SKM-1 (cell line): ENCODE measurements around the gene MKRN2OS.
"Not testable (repeated sequence)": the region's sequence is repeated elsewhere in the genome, so short reads cannot be mapped to it uniquely, and the experiment has no call there.

Experiments
- DNase-seq: peaks from one replicate; lab custom pipeline; 2025; ENCODE audit not compliant: unreplicated experiment; lab: John Stamatoyannopoulos, UW

MKRN2OS gene

GRCh38 chr3:12562451-12562850, 17.2 kb upstream of the MKRN2OS start:
- no peak for DNase-seq

GRCh38 chr3:12561397-12561796, 16.1 kb upstream of the MKRN2OS start:
- DNase-seq, result no peak

DNA sequence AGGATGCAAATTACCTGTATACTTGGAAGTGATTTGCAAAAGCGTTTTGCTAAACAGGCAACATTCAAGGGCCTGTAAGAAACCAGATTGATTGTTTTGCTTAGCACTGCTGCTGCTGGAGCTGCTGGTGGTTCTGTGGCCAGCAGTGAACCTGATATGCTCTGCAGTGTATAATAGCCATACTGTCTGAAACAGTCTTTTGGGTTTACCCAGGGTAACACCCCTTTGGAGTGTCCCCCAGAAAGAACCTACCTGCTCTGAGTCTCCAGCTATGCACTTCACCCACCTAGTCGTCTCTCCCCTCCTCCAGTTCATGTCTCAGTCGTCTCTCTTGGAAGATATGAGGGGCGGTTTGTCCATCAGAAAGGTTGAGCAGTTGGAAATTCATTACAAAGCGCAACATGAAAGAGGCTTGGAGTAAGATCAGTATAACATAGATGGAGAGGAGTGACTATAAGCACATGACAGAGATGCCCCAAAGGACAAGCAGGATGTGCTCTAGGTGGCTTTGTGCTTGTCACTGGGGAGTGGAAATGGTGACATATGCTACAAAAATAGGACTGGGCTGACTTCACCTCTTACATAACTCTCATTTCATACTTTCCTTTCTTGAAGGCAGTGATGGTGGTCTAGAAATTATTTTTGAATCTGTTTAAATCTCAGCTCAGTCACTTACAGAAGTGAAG, 15.3 kb upstream of the MKRN2OS start:
- DNase-seq, result no peak

DNA sequence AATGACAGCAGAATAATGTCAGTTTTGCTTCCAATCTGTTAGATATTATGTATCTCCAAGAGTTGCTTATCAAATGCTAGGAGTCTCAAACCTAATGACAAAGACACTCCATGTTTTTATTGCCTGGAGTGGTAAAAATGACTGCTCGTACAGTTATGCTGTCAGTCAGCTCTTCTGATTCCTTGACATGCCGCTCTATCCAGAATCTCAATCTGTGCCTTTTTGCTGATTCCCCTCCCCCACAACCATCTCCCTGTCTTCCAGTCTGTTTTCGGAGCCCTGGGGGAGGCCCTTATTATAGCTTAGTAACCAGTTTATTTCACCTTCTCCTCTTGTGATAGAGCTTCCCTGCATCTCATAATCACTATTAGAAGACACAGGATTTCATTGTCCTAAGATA, 14.2 kb upstream of the MKRN2OS start:
- DNase-seq, result no peak

GRCh38 chr3:12558706-12559105, 13.4 kb upstream of the MKRN2OS start:
- DNase-seq, result no peak

GRCh38 chr3:12557473-12558100, 12.3 kb upstream of the MKRN2OS start:
- no peak for DNase-seq

GRCh38 chr3:12556690-12557472, 11.6 kb upstream of the MKRN2OS start, which contains the start of gene MKRN2:
TSS of gene MKRN2 (plus strand) at chr3:12557087. CDS start at chr3:12557151, 64 bp downstream.
- DNase-seq, result peak; percentile 73

DNA sequence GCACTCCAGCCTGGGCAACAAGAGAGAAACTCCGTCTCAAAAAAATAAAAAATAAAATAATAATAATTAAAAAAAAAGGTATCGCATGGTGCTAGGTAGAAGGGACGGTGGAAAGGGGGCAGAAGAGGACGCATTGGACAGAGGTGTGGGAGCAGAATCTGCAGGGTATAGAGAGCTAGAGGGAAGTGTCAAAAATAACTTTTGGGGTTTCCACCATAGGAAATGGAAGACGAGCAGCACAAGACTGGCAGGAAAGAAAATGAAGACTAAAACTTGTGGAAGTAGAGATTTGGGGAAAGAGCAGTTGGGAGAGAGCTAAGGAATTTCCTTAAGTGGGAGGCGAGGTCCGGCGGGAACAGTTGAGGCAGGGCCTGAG, 11.0 kb upstream of the MKRN2OS start:
- DNase-seq, result no peak

- DNase-seq, result no peak
Observed at GRCh38 chr3:12553921-12554391, 8.7 kb upstream of the MKRN2OS start.

GRCh38 chr3:12549971-12550760, 4.9 kb upstream of the MKRN2OS start:
- DNase-seq, result no peak

GRCh38 chr3:12544652-12545472, 437 bp downstream of the MKRN2OS start:
- DNase-seq, result no peak

GRCh38 chr3:12543497-12543896, 1.8 kb downstream of the MKRN2OS start:
- DNase-seq, result not testable (repeated sequence)

DNA sequence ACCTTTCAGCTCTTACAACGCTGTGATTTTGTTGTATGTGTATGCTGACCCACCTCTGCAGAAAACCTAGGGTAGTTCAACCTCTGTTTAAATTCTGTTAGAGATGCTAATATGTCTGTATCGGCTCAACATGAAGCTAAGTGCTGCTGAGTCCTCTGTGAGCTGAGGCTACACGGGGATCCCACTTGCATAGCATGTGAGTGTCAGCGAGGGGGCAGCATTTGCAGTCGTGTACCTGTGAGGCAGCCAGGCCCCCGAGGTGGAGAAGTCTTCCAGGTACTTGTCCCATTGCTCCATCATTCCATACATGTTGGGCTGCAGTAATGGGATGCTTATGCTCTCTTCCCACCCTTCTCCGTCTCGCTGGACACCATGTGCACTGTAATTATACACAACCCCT, 3.7 kb downstream of the MKRN2OS start:
- no peak for DNase-seq

GRCh38 chr3:12536423-12536822, 8.9 kb downstream of the MKRN2OS start:
- no peak for DNase-seq

GRCh38 chr3:12532182-12532581, 13.1 kb downstream of the MKRN2OS start:
- DNase-seq, result no peak

DNA sequence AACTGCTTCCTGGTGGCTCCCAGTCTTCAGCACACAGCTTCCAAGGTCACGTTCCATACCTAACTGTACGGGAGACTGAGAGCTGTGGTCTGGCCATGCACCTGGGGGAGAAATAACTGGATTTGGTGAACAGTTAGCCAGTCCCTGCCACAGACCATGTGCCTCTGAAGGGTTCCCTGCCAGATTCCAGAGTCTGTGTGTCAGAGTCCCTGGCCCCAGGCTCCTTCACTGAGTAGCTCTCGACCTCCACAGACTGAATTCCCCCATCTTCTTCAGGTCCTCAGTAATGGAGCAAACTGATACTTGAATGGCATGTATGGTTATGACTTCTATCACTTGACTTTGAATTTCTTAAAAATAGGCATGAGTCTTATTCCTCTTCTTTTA, 17.5 kb downstream of the MKRN2OS start:
- no peak for DNase-seq

DNA sequence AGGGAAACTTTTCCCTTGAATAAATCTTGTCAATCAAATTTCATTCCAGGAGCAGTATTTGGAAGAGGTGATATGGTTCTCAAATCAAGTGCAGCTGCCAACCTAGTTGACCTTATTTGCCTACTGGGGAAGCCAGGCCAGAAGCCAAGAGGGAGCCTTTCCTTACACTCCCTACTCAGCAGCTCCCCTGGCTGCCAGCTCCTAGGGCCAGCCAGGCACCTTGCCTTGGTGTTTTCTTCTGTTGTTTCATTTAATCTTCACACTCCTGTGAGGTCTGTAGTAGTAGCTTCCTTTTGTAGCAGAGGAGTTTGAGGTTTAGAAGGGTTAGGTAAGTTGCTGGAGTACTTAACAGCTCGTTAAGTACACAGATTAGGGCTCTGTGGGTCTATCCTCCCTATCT, 22.6 kb downstream of the MKRN2OS start:
- no peak for DNase-seq

GRCh38 chr3:12521010-12521409, 24.3 kb downstream of the MKRN2OS start:
- no peak for DNase-seq

DNA sequence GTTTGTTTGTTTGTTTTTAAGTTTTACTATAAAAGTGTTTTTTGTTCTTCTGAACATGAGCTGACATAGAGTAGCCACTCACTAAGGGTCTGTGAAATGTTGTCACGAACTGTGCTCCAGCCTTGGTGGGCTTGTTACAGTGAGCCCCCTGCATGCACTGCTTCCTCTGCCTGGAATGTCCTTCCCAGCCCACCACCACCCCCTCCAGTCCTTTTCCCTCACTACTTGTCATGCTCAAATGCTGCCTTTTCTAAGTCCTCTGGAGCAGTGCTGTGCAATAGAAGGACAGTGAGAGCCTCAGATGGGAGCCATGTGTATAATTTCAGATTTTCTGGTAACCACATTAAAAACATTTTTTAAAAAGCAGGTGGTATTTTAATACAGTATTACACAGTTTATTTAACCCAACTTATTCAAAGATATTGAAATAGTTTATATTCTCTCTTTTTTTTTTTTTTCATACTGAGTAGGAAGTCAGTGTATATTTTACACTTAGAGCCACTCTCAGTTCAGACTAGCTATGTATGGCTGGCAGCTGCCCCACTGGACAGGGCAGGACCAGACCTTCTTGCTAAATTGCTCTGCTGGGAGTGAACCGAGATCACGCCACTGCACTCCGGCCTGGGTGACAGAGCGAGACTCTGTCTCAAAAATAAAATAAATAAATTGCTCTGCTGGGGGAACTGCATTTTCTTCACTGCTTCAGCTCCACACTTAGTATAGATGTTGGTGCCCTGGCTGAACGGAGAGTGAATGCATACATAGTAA, 26.9 kb downstream of the MKRN2OS start:
- DNase-seq, result no peak

GRCh38 chr3:12516873-12517272, 28.4 kb downstream of the MKRN2OS start:
- no peak for DNase-seq
